Measurements from ENCODE around the gene FAAP20. TPM values are rescaled to one million over a fixed set of nuclear protein-coding genes. Genes with fewer than 3 reads are reported as not detected.

FAAP20 gene
- total RNA-seq, 3 donors from 2014 or later: 23.4 to 42.6 (median 32.0) TPM

DNA sequence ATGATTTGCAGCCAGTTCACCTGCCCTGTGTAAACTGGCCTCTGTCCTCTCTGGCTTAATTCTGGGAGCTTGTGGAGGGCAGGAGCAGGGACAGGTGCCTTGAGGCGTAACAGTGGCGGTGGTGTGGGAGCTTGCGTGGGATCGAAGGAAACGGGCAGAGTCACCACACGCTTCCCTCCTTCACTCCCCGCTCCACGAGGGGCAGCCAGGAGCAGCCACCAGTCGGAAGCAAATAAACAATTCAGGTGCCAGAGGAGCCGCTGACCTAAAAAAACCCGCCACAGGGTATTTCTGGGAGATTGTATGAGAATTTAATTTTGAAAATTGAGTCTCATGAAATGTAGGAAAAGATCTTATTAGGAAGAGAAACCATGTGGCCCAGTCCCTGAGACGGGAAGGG is 26.0 kb downstream of the FAAP20 start:
- Histone ChIP-seq H3K36me3 (ENCODE audit: low read depth) (no peaks in the 10 kb centered on the region), H3K4me1 (ENCODE audit: low read depth) (no peaks in the 10 kb centered on the region), H3K9me3 (no peaks in the 10 kb centered on the region), H3K4me3 (no peak overlapping the region)
- intact Hi-C loops (cut with DNase I, micrococcal nuclease): no loop called here
- no peak for ATAC-seq
- no peak for DNase-seq
- TF ChIP-seq, protein P1, sequence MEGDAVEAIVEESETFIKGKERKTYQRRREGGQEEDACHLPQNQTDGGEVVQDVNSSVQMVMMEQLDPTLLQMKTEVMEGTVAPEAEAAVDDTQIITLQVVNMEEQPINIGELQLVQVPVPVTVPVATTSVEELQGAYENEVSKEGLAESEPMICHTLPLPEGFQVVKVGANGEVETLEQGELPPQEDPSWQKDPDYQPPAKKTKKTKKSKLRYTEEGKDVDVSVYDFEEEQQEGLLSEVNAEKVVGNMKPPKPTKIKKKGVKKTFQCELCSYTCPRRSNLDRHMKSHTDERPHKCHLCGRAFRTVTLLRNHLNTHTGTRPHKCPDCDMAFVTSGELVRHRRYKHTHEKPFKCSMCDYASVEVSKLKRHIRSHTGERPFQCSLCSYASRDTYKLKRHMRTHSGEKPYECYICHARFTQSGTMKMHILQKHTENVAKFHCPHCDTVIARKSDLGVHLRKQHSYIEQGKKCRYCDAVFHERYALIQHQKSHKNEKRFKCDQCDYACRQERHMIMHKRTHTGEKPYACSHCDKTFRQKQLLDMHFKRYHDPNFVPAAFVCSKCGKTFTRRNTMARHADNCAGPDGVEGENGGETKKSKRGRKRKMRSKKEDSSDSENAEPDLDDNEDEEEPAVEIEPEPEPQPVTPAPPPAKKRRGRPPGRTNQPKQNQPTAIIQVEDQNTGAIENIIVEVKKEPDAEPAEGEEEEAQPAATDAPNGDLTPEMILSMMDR (IDR thresholded peaks at IDR 0.05): no peak

DNA sequence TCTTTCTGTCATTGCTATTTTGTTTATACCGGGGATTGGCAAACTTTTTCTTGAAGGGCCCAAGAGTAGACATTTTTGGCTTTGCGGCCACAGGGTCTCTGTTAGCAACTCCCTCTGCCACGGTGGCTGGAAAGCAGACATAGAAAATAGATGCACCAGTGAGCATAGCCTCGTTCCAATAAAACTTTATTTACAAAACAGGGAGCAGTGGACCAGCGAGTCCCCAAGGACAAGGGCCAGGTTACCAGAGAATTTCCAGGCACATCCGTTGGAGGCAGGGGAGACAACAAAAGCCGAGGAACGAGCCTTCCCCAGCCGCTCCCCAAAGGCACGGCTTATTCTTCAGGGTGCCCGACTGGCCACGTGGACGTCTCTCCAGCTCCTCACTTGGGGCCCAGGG is 26.5 kb downstream of the FAAP20 start:
- H3K4me3 ChIP-seq: no peak overlapping the region
- TF ChIP-seq, protein P1 (IDR thresholded peaks at IDR 0.05): no peak
- no peak for ATAC-seq
- no peak for DNase-seq
- H3K36me3 ChIP-seq (ENCODE audit: low read depth): no peaks in the 10 kb centered on the region
- intact Hi-C loops (cut with DNase I, micrococcal nuclease): no loop called here
- no peaks in the 10 kb centered on the region for H3K4me1 ChIP-seq (ENCODE audit: low read depth)
- no peaks in the 10 kb centered on the region for H3K9me3 ChIP-seq

- TF ChIP-seq, protein P1 (IDR thresholded peaks at IDR 0.05): no peak
- intact Hi-C loops (cut with DNase I, micrococcal nuclease): no loop called here
- ATAC-seq (no peak), DNase-seq (no peak)
- Histone ChIP-seq H3K36me3 (ENCODE audit: low read depth) (no peaks in the 10 kb centered on the region), H3K4me1 (ENCODE audit: low read depth) (no peaks in the 10 kb centered on the region), H3K9me3 (no peaks in the 10 kb centered on the region), H3K4me3 (no peak overlapping the region)
Observed at GRCh38 chr1:2166695-2167094, 27.9 kb downstream of the FAAP20 start.

- DNase-seq: no peak
- Histone ChIP-seq H3K9me3 (no peaks in the 10 kb centered on the region), H3K4me3 (no peak overlapping the region), H3K4me1 (ENCODE audit: low read depth) (no peaks in the 10 kb centered on the region), H3K36me3 (ENCODE audit: low read depth) (no peaks in the 10 kb centered on the region)
- intact Hi-C loops (cut with DNase I, micrococcal nuclease): no loop called here
- TF ChIP-seq, protein P1 (IDR thresholded peaks at IDR 0.05): no peak
- ATAC-seq: no peak
Observed at GRCh38 chr1:2166254-2166653, 28.3 kb downstream of the FAAP20 start.

DNA sequence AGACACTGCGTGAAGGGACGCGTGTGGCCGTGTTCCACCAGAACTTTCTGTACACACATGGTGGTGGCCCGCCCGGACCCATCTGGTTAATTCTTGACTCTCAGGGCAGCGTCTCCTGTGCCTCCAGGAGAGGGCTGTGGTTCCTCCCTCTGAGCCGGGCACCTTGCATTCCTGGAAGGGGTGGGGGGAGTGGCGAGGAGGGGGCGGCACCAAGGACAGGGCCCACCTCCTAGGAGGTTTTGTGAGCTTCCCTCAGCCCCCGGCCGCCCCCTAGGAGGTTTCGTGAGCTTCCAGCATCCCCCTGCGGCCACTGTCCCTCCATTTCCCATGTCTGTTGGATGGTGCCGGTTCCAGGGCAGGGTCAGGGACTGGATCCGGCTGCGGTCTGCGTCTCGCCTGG is 28.9 kb downstream of the FAAP20 start:
- Histone ChIP-seq H3K4me1 (ENCODE audit: low read depth) (no peaks in the 10 kb centered on the region), H3K36me3 (ENCODE audit: low read depth) (no peaks in the 10 kb centered on the region), H3K4me3 (no peak overlapping the region), H3K9me3 (no peaks in the 10 kb centered on the region)
- TF ChIP-seq, protein P1 (IDR thresholded peaks at IDR 0.05): no peak
- DNase-seq (peak in 1 of 3 donors; percentile 47), ATAC-seq (no peak)
- intact Hi-C loops (cut with DNase I, micrococcal nuclease): no loop called here

DNA sequence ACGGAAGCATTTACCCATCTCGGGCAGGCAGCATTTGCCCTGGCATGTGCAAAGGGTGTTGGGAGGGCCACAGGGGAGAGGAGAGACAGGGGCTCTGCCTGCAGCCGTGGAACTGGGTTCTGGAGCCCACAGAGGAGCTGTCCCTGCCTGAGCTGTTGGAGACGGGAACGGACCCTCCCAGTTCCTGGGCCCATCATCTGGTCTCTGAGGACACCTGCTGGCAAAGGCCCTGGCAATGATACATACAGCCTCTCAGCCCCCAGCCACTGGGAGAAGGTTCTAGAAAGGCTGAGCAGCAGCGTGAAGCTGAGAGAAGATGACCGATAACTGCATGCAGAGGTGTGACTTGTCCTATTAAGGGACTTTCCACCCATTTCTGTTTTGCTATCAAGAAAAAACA is 31.4 kb downstream of the FAAP20 start:
- Histone ChIP-seq H3K4me1 (ENCODE audit: low read depth) (no peaks in the 10 kb centered on the region), H3K36me3 (ENCODE audit: low read depth) (no peaks in the 10 kb centered on the region), H3K9me3 (no peaks in the 10 kb centered on the region), H3K4me3 (no peak overlapping the region)
- intact Hi-C loops (cut with DNase I, micrococcal nuclease): no loop called here
- DNase-seq (no peak), ATAC-seq (no peak)
- TF ChIP-seq, protein P1 (IDR thresholded peaks at IDR 0.05): no peak

Measured in mucosa of descending colon (tissue), 3 donors.